ENCODE measurements around the gene THRB.

THRB gene

DNA sequence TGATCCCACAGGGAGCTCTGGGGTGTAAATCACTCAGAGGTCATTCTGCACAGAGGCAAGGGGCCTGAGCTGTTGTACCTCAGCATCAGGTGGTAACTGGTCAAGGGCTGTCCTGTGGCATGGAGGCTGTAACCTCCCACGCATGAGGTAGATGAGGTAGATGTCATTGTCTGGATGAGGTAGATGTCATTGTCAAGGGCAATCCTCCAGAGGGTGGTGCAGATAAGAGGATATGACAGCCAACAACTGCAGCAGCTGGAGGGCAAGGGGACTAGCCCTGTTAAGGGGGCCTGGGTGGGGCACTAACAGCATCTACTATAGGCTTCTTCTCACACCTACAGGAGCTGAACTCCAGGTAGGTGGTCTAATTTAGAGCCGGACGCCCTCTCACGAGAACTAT, 55.6 kb downstream of the THRB start:
- Histone ChIP-seq H3K27me3 (ENCODE audit: insufficient read depth, low read length, poor library complexity, severe bottlenecking) (no peaks in the 10 kb centered on the region), H3K9me3 (ENCODE audit: insufficient read depth, low read depth, low read length) (no peaks in the 10 kb centered on the region), H3K9ac (ENCODE audit: low read depth, low read length, poor library complexity, severe bottlenecking) (no peak overlapping the region), H3K79me2 (ENCODE audit: insufficient read depth, low read length) (no peaks in the 10 kb centered on the region), H3K9me2 (replicated peaks; ENCODE audit: low read depth, low read length) (no peaks in the 10 kb centered on the region), H3F3A (ENCODE audit: low read depth) (no peaks in the 10 kb centered on the region), H3K4me2 (ENCODE audit: low read depth, low read length, poor library complexity, severe bottlenecking) (no peak overlapping the region), H3K36me3 (ENCODE audit: insufficient read depth, low read length) (no peaks in the 10 kb centered on the region), H2AFZ (ENCODE audit: low read length) (no peak overlapping the region), H3K4me3 (ENCODE audit: low read length, poor library complexity, severe bottlenecking) (no peak overlapping the region), H4K20me1 (ENCODE audit: insufficient read depth, low read length, poor library complexity, severe bottlenecking) (no peaks in the 10 kb centered on the region), H3K4me1 (ENCODE audit: insufficient read depth, low read length, poor library complexity, severe bottlenecking) (no peaks in the 10 kb centered on the region)
- TF ChIP-seq EZH2phosphoT487 (IDR thresholded peaks at IDR 0.05; ENCODE audit: borderline replicate concordance), result no peak
- TF ChIP-seq, protein P1, sequence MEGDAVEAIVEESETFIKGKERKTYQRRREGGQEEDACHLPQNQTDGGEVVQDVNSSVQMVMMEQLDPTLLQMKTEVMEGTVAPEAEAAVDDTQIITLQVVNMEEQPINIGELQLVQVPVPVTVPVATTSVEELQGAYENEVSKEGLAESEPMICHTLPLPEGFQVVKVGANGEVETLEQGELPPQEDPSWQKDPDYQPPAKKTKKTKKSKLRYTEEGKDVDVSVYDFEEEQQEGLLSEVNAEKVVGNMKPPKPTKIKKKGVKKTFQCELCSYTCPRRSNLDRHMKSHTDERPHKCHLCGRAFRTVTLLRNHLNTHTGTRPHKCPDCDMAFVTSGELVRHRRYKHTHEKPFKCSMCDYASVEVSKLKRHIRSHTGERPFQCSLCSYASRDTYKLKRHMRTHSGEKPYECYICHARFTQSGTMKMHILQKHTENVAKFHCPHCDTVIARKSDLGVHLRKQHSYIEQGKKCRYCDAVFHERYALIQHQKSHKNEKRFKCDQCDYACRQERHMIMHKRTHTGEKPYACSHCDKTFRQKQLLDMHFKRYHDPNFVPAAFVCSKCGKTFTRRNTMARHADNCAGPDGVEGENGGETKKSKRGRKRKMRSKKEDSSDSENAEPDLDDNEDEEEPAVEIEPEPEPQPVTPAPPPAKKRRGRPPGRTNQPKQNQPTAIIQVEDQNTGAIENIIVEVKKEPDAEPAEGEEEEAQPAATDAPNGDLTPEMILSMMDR (conservative IDR thresholded peaks at IDR 0.05; ENCODE audit: low read length), result no peak

- TF ChIP-seq, protein P1 (conservative IDR thresholded peaks at IDR 0.05; ENCODE audit: low read length), result no peak
- no peak for TF ChIP-seq EZH2phosphoT487 (IDR thresholded peaks at IDR 0.05; ENCODE audit: borderline replicate concordance)
- no peaks in the 10 kb centered on the region for H3K79me2 ChIP-seq (ENCODE audit: insufficient read depth, low read length)
- H3K4me2 ChIP-seq (ENCODE audit: low read depth, low read length, poor library complexity, severe bottlenecking), result no peak overlapping the region
- no peak overlapping the region for H3K9ac ChIP-seq (ENCODE audit: low read depth, low read length, poor library complexity, severe bottlenecking)
- H2AFZ ChIP-seq (ENCODE audit: low read length), result no peak overlapping the region
- H3K27me3 ChIP-seq (ENCODE audit: insufficient read depth, low read length, poor library complexity, severe bottlenecking), result no peaks in the 10 kb centered on the region
- H3F3A ChIP-seq (ENCODE audit: low read depth), result no peaks in the 10 kb centered on the region
- no peaks in the 10 kb centered on the region for H4K20me1 ChIP-seq (ENCODE audit: insufficient read depth, low read length, poor library complexity, severe bottlenecking)
- no peak overlapping the region for H3K4me3 ChIP-seq (ENCODE audit: low read length, poor library complexity, severe bottlenecking)
- H3K9me3 ChIP-seq (ENCODE audit: insufficient read depth, low read depth, low read length), result no peaks in the 10 kb centered on the region
- no peaks in the 10 kb centered on the region for H3K9me2 ChIP-seq (replicated peaks; ENCODE audit: low read depth, low read length)
- no peaks in the 10 kb centered on the region for H3K4me1 ChIP-seq (ENCODE audit: insufficient read depth, low read length, poor library complexity, severe bottlenecking)
- no peaks in the 10 kb centered on the region for H3K36me3 ChIP-seq (ENCODE audit: insufficient read depth, low read length)
Measured at GRCh38 chr3:24437326-24437725, 57.3 kb downstream of the THRB start.

DNA sequence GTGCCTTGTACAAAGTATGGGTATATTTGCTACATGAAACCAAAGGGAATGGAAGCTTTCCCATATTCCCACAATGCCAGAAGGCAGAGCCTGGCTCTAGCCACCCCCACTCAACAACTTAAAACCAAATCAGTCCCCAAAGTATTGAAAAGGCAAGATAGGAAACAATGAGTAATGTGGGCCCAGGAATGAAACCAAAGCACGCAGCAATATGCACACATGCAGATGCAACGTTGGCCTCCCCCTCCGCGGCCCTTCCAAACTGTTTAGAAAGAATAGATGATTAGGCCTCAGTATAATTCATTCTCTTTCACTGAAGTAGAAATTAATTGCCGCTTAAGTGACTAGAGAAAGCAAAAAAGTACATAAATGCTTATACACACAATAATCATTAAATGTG, 59.1 kb downstream of the THRB start:
- H2AFZ ChIP-seq (ENCODE audit: low read length), result no peak overlapping the region
- H3K9me2 ChIP-seq (replicated peaks; ENCODE audit: low read depth, low read length), result no peaks in the 10 kb centered on the region
- no peaks in the 10 kb centered on the region for H3K79me2 ChIP-seq (ENCODE audit: insufficient read depth, low read length)
- H3K27me3 ChIP-seq (ENCODE audit: insufficient read depth, low read length, poor library complexity, severe bottlenecking), result no peaks in the 10 kb centered on the region
- no peaks in the 10 kb centered on the region for H3K4me1 ChIP-seq (ENCODE audit: insufficient read depth, low read length, poor library complexity, severe bottlenecking)
- no peaks in the 10 kb centered on the region for H3K9me3 ChIP-seq (ENCODE audit: insufficient read depth, low read depth, low read length)
- no peaks in the 10 kb centered on the region for H3K36me3 ChIP-seq (ENCODE audit: insufficient read depth, low read length)
- no peak overlapping the region for H3K9ac ChIP-seq (ENCODE audit: low read depth, low read length, poor library complexity, severe bottlenecking)
- TF ChIP-seq, protein P1 (conservative IDR thresholded peaks at IDR 0.05; ENCODE audit: low read length), result no peak
- no peak for TF ChIP-seq EZH2phosphoT487 (IDR thresholded peaks at IDR 0.05; ENCODE audit: borderline replicate concordance)
- no peak overlapping the region for H3K4me2 ChIP-seq (ENCODE audit: low read depth, low read length, poor library complexity, severe bottlenecking)
- no peak overlapping the region for H3K4me3 ChIP-seq (ENCODE audit: low read length, poor library complexity, severe bottlenecking)
- no peaks in the 10 kb centered on the region for H3F3A ChIP-seq (ENCODE audit: low read depth)
- no peaks in the 10 kb centered on the region for H4K20me1 ChIP-seq (ENCODE audit: insufficient read depth, low read length, poor library complexity, severe bottlenecking)

All from Loucy (cell line).